Astrocyte of the hippocampus (primary cell): Measurements from ENCODE around the gene NOX5.

ENCODE experiments used
- DNase-seq: peaks from one replicate; pipeline ENCODE4 v3.0.0; 2011; ENCODE audit warnings: low read depth, low spot score

Gene NOX5

DNA sequence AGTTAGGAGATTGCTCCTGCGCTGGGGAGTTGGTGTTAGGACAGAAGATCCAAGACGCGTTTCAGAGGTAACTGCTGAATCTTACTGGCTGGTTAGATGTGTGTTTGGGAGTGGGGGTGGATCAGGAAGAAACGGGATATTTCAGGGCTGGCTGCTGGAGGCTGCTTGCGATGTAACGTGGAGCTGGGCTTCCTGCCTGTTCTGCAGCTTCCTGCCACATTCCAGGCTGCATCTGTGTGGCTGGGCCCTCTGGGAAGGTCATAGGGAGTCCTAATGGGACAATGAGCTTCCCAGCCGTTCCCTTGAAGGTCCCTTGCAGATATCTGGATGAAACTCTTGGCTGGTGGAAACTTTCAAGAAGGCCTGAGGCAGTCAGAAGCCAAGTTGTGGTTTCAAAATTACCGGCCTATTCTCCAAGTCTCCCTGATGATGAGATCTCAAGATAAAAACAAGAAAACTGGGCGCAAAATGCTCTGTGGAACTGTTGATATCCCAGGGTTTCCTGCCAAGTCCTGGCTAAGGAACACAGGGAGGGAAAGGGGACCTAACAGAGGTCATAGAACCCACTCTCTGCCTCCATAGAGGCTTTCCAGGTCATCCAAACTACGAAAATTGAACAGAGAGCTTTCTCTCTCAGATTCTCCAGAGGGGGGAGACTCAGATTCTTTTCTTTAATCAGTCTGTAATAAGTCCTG is 67.0 kb downstream of the NOX5 start:
- peak; percentile 22 for DNase-seq

DNA sequence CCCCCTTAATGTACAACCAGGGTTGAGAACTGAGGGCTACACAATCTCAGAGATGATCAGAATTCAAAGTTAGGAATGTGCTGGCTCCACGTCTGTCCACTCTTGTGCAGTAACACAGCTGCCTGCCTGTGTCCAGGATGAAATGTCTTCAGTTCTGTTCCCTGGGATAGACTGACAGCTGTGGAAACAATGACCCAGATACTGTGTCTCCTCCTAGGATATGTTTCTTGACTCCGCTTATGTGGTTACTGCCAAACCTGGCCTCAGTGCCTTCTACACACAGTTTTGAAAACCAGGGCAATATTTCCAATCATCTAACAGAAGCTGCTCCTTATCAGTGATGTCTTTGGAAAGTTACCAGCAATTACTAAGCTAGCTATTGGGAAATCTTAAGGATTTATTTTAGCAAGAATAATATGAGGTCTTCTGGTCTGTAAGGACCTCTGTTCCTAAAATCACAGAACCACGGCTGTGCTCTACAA is 67.6 kb downstream of the NOX5 start:
- peak; percentile 46 for DNase-seq

GRCh38 chr15:69082554-69082953 is 68.1 kb downstream of the NOX5 start:
- no peak for DNase-seq

GRCh38 chr15:69084404-69085030 is 70.0 kb downstream of the NOX5 start:
- no peak for DNase-seq

DNA sequence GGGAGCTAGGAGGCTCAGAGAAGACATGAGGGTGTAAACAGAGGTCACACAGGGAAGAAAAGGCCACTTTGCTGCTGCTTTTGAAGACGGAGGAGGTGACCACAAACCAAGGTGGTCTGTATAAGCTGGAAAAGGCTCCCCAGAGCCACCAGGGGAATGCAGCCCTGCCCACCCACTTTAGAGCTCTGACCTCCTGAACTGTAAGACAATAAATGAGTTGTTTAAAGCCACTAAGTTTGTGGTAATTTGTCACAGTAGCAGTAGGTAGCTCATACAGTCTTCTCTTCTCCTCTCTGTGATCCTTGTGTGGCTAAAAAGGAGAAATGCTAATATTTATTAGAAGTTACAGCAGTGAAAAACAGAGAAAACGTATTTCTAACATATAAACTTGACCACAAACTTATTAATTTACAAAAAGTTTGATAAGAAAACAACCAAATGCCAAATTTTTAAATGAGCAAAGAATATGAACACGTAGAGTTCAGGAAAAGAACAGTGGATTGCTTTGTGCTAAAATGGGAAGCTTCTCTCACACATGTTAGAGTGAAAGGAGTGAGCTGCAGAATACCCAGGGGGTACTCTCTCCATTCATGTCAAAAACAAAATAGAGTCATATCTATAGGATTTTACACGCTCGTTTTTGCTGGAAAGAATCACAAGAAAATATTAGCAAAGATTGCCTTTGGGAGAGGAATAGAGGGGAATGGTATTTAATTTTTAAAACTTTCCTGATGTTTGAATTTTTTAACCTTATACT is 71.0 kb downstream of the NOX5 start:
- no peak for DNase-seq

- no peak for DNase-seq
These were observed 72.1 kb downstream of the NOX5 start for GRCh38 chr15:69086427-69087204.

GRCh38 chr15:69087366-69087976 is 73.0 kb downstream of the NOX5 start:
- DNase-seq, result no peak

- no peak for DNase-seq
These were observed 73.9 kb downstream of the NOX5 start for GRCh38 chr15:69088300-69088965.

GRCh38 chr15:69089258-69089657 is 74.8 kb downstream of the NOX5 start:
- DNase-seq, result no peak

- peak; percentile 35 for DNase-seq
These were observed 75.9 kb downstream of the NOX5 start for GRCh38 chr15:69090197-69090948.

DNA sequence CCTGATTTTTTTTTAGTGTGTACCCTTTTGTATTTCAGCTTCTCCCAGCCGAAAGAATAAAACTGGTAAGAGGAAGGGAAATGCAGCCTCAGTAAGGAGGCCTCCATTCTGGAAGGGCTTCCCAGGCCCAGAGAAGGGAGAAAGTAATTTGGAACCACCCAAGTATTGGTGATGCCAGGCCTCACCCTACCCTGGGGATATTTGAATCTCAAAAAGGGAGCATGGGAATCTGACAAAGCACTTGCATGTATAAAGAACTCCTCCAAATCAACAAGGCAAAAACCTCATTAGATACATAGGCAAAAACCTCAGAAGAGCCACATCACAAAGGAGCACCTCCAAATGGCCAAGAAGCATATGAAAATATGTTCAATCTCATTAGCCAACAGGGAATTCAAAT is 77.2 kb downstream of the NOX5 start:
- DNase-seq, result no peak

GRCh38 chr15:69092159-69092558 is 77.7 kb downstream of the NOX5 start:
- DNase-seq, result peak; percentile 67

- DNase-seq, result no peak
These were observed 78.6 kb downstream of the NOX5 start for GRCh38 chr15:69093127-69093526.

GRCh38 chr15:69093614-69094013 is 79.1 kb downstream of the NOX5 start:
- no peak for DNase-seq

- no peak for DNase-seq
These were observed 79.8 kb downstream of the NOX5 start for GRCh38 chr15:69094124-69094921.

DNA sequence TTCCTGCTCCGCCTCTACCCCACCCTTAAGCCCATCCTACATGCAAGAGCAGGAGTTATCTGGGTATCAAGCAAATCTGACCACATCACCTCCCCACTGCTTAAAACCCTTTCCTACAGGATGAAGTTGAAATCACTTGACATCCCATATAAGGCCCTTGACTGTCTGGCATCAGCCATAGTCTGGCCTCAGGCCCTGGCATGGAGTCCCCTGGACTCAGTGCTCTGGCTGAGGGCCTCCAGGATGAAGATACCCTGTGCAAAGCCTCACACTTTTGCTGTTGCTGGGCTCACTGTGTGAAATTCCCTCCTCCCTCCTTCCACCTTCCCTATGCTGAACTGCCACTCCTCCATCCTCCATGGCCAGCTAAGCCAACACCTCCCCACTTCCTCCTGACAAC is 80.8 kb downstream of the NOX5 start:
- DNase-seq, result no peak

GRCh38 chr15:69096196-69096595 is 81.7 kb downstream of the NOX5 start:
- DNase-seq, result no peak

DNA sequence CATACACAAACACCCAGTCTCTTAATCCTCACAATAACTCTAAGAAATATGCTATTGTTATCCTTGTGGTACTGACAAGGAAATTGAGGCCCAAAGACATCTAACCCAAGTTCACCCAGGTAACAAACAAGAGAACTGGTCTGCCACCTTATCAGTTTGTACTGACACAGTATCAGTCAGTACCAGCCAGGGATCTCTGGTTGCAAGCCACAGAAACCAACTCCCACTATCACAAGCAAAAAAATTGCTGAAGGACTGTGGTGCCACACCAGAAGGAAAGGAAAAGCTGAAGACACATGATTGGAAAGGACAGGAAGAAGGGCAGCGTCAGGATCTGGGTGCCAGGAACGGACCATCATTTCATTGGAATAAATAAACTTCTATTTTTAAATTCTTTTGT is 82.1 kb downstream of the NOX5 start:
- DNase-seq, result no peak

DNA sequence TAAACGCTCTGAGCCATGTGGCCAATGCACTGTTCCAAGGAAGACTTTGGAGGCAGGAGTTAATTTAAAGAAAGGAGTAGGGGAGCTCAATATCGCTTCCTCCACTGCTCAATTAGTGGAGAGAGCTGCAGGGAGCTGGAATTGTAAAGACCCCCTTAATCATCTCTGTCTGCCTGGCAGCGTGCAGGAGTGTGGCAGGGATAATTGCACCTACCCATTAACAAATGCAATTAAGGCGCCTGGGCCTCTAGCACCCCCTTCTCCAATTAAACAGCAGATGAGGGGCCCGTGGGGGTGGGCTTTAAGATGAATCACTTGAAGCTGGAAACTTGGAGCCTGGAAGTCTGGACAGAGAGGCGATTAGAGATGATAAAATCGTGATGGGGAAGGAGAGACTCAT is 84.3 kb downstream of the NOX5 start:
- DNase-seq, result no peak
